GM18508 (cell line): ENCODE results near the gene FARP2.
"Not testable (repeated sequence)": the region's sequence is repeated elsewhere in the genome, so short reads cannot be mapped to it uniquely, and the experiment has no call there.

Source experiments
- ATAC-seq: cut with Tn5 transposase; IDR thresholded peaks from one replicate; pipeline ENCODE4 v1.9.1; 2021; ENCODE audit warnings: moderate number of reproducible peaks; ENCODE audit not compliant: insufficient read depth, unreplicated experiment

FARP2 gene

GRCh38 chr2:241445426-241445825 is 89.3 kb downstream of the FARP2 start:
- no peak for ATAC-seq

GRCh38 chr2:241450092-241450491 is 94.0 kb downstream of the FARP2 start:
- not testable (repeated sequence) for ATAC-seq

GRCh38 chr2:241451840-241452506 is 95.9 kb downstream of the FARP2 start:
- no peak for ATAC-seq

- ATAC-seq: not testable (repeated sequence)
These were observed 97.8 kb downstream of the FARP2 start for GRCh38 chr2:241453919-241454318.

GRCh38 chr2:241454837-241455485 is 98.9 kb downstream of the FARP2 start:
- ATAC-seq: no peak

GRCh38 chr2:241456546-241456945 is 100.5 kb downstream of the FARP2 start:
- ATAC-seq: no peak

- ATAC-seq: no peak
These were observed 102.6 kb downstream of the FARP2 start for GRCh38 chr2:241458687-241459086.

GRCh38 chr2:241459520-241459919 is 103.4 kb downstream of the FARP2 start:
- no peak for ATAC-seq

GRCh38 chr2:241460631-241461030 is 104.5 kb downstream of the FARP2 start:
- no peak for ATAC-seq

GRCh38 chr2:241461693-241462677 is 105.9 kb downstream of the FARP2 start:
- no peak for ATAC-seq

- ATAC-seq: no peak
These were observed 107.4 kb downstream of the FARP2 start for GRCh38 chr2:241463276-241464135.

GRCh38 chr2:241465543-241465942 is 109.5 kb downstream of the FARP2 start:
- ATAC-seq: no peak

GRCh38 chr2:241466230-241466629 is 110.1 kb downstream of the FARP2 start:
- no peak for ATAC-seq

GRCh38 chr2:241467777-241468475 is 111.8 kb downstream of the FARP2 start:
- no peak for ATAC-seq

- no peak for ATAC-seq
These were observed 112.3 kb downstream of the FARP2 start for GRCh38 chr2:241468476-241468781.

GRCh38 chr2:241469746-241470145 is 113.7 kb downstream of the FARP2 start:
- ATAC-seq: no peak

- ATAC-seq: no peak
These were observed 117.3 kb downstream of the FARP2 start for GRCh38 chr2:241473399-241473798.

GRCh38 chr2:241475267-241475666 is 119.2 kb downstream of the FARP2 start:
- no peak for ATAC-seq

GRCh38 chr2:241478166-241478565 is 122.1 kb downstream of the FARP2 start:
- ATAC-seq: no peak
